Loucy (cell line): ENCODE results near the gene NEDD4L.

ENCODE experiments used
- CTCF ChIP-seq: fragments of 200-600 bp; sonication (generic); conservative IDR thresholded peaks from 2 replicates; pipeline ENCODE4 v1.5.1; 2014; ENCODE audit warnings: mild to moderate bottlenecking, antibody characterized with exemption, low read length
- EZH2phosphoT487 ChIP-seq: fragments of 200-600 bp; IDR thresholded peaks from 2 replicates; pipeline ENCODE4 v1.6.1; 2018; ENCODE audit warnings: antibody characterized with exemption, mild to moderate bottlenecking, moderate library complexity, borderline replicate concordance

- TF ChIP-seq CTCF = no peak
- no peak for TF ChIP-seq EZH2phosphoT487
Measured at GRCh38 chr18:58264075-58264474, 220.0 kb downstream of the NEDD4L start.
